Bronchial epithelial cell (primary cell): ENCODE measurements around the gene CLEC2D. TPM values are rescaled to one million over a fixed set of nuclear protein-coding genes. Genes with fewer than 3 reads are reported as not detected.
"Not testable (repeated sequence)": the region's sequence is repeated elsewhere in the genome, so short reads cannot be mapped to it uniquely, and the experiment has no call there.

Experiments used
- DNase-seq: peaks from one replicate; pipeline ENCODE4 v3.0.0-alpha.2; 2010; ENCODE audit warnings: low read depth
- FAIRE-seq: peaks from 2 replicates; lab custom pipeline; 2011; peaks lifted over from hg19 to GRCh38; lab: Jason Lieb, UNC
- H3K27me3 ChIP-seq: 2 replicates; pipeline ENCODE4 v1.5.1; 2011; ENCODE audit warnings: low read length; ENCODE audit not compliant: control insufficient read depth, insufficient read depth
- H3K36me3 ChIP-seq: 2 replicates; pipeline ENCODE4 v1.5.1; 2011; ENCODE audit warnings: low read length; ENCODE audit not compliant: control insufficient read depth, insufficient read depth
- H3K4me3 ChIP-seq: 2 replicates; pipeline ENCODE4 v1.5.1; 2011; ENCODE audit warnings: mild to moderate bottlenecking, low read depth, low read length, control low read depth
- total RNA-seq: library from RNA; depleted of rRNA; stranded (reverse); fragments of >200 nt; gene quantifications from 2 replicates; pipeline ENCODE4 v1.2.1, GENCODE V29; 2014
- TF ChIP-seq, protein P1 (sequence below): IDR thresholded peaks from 2 replicates; pipeline ENCODE4 v1.5.1; 2011; ENCODE audit warnings: mild to moderate bottlenecking, moderate library complexity, low read length, control low read depth, inconsistent platforms; ENCODE audit not compliant: insufficient read depth, severe bottlenecking

The CLEC2D gene
- total RNA-seq, 1 donor from 2014 or later, result 2.6 TPM

DNA sequence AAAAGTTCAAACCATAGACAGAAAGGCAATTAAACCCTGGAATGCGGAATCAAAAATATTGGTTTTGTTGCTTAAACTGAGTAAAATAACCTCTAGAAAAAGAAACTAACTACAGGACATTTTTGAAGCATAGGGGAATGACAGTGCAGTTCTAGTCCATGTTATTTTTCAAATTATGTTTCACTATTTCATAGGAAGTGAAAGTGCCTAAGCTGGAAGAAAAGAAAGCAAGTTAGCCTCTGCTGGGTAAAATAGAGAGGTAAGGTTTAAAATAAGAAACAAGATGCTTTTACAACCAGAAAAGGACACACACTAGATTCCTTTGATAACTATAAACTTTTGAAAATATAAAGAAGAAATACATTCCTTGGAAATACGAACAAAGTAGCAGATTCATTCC lies 62.3 kb downstream of the CLEC2D start:
- Histone ChIP-seq H3K4me3 (no peak overlapping the region), H3K27me3 (no peaks in the 10 kb centered on the region), H3K36me3 (no peaks in the 10 kb centered on the region)
- TF ChIP-seq, protein P1, sequence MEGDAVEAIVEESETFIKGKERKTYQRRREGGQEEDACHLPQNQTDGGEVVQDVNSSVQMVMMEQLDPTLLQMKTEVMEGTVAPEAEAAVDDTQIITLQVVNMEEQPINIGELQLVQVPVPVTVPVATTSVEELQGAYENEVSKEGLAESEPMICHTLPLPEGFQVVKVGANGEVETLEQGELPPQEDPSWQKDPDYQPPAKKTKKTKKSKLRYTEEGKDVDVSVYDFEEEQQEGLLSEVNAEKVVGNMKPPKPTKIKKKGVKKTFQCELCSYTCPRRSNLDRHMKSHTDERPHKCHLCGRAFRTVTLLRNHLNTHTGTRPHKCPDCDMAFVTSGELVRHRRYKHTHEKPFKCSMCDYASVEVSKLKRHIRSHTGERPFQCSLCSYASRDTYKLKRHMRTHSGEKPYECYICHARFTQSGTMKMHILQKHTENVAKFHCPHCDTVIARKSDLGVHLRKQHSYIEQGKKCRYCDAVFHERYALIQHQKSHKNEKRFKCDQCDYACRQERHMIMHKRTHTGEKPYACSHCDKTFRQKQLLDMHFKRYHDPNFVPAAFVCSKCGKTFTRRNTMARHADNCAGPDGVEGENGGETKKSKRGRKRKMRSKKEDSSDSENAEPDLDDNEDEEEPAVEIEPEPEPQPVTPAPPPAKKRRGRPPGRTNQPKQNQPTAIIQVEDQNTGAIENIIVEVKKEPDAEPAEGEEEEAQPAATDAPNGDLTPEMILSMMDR, result no peak
- FAIRE-seq (no peak), DNase-seq (no peak)

DNA sequence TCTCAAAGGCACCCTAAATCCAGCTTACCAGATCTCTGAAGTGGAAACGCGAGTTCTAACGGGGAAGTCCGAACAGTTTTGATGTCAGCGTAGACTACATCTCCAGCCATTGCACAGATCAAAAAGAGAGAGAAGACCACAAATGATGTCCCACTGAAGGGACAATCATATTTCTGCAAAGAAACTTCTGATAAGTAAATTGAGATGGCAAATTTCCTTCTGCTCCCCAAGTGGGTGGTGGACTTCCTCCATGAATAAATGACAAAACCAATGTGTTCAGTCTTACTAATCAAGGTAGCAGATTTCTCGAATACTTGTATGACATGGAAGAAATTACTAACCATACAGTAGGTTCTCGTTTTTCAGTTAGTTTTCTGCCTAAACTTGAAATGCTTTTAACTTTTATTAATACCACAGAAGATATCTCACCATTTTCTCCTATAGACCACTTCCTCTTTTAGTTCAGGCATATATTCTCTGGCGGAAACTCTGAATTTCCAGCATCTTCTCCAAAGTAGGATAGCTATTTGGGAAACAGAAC lies 63.5 kb downstream of the CLEC2D start, which contains the start of gene CLECL1:
Gene CLECL1 (minus strand): TSS at position 177 of the 541 bp plus-strand sequence.
- FAIRE-seq (no peak), DNase-seq (no peak)
- H3K4me3 ChIP-seq, result no peak within 1 kb of the TSS
- H3K36me3 ChIP-seq, result no peaks in the 10 kb centered on the region
- no peaks in the 10 kb centered on the region for H3K27me3 ChIP-seq
- TF ChIP-seq, protein P1, result no peak

DNA sequence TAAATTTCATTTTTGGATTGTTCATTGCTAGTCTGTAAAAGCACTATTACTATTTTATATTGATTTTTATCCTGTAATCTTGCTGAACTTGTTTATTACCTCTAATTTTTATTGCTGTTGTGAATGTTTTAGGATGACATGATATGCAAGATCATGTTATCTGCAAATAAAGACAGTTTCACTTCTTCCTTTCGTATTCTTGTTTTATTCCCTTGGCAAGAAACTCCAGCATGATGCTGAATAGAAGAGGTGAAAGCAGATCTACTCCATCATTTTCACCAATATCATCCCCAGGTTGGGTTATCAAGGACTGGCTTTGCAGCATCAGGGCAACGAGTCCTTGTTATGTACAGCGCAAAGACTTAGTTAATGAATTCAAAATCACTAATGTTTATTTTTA lies 66.1 kb downstream of the CLEC2D start:
- TF ChIP-seq, protein P1, result no peak
- Histone ChIP-seq H3K27me3 (no peaks in the 10 kb centered on the region), H3K36me3 (no peaks in the 10 kb centered on the region), H3K4me3 (no peak overlapping the region)
- FAIRE-seq, result no peak
- DNase-seq, result no peak

DNA sequence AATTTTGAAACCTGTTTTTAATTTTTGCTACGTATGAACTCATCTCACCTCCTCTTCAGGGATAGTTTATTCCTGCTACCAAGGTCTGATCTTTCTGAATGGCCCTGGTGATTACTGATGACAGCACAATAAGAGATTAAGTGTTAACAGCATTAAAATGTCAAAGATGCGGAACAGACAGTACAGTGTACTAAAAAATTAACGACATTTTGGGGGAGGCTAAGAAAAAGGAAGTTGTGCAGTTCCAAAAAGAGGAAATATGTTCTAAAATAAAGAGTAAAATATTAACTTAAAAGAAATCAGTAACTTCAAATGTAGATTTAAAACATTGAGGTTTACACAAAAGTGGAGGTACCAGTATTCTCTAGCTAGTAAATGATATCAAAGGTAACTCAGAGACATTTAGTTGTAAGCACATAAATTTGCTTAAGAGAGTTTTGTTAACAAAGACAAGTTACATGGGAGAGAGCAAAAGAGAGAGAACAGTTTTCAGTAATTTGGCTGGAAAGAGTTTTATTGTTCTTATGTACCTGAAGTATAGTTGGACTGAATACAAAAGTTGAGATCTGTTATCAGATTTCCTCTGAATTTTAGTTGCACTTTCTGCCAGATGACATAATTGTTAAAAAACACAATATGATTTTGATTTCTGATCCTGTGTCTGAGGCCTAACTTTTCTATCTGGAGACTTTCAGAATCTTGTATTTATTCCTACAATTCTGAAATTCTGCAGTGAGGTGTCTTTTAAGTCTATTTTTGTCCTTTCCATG lies 67.6 kb downstream of the CLEC2D start:
- H3K36me3 ChIP-seq, result no peaks in the 10 kb centered on the region
- TF ChIP-seq, protein P1, result no peak
- no peak overlapping the region for H3K4me3 ChIP-seq
- DNase-seq (no peak), FAIRE-seq (no peak)
- H3K27me3 ChIP-seq, result no peaks in the 10 kb centered on the region

DNA sequence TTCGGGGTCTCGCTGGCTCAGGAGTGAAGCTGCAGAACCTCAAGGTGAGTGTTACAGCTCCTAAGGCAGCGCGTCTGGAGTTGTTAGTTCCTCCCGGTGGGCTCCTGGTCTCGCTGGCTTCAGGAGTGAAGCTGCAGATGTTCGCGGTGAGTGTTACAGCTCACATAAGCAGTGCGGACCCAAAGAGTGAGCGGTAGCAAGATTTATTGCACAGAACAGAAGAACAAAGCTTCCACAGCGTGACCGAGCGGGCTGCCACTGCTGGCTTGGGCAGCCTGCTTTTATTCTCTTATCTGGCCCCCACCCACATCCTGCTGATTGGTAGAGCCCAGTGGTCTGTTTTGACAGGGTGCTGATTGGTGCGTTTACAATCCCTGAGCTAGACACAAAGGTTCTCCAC lies 69.4 kb downstream of the CLEC2D start:
- FAIRE-seq, H3K27me3 ChIP-seq, H3K4me3 ChIP-seq, DNase-seq, H3K36me3 ChIP-seq: not testable (repeated sequence)

DNA sequence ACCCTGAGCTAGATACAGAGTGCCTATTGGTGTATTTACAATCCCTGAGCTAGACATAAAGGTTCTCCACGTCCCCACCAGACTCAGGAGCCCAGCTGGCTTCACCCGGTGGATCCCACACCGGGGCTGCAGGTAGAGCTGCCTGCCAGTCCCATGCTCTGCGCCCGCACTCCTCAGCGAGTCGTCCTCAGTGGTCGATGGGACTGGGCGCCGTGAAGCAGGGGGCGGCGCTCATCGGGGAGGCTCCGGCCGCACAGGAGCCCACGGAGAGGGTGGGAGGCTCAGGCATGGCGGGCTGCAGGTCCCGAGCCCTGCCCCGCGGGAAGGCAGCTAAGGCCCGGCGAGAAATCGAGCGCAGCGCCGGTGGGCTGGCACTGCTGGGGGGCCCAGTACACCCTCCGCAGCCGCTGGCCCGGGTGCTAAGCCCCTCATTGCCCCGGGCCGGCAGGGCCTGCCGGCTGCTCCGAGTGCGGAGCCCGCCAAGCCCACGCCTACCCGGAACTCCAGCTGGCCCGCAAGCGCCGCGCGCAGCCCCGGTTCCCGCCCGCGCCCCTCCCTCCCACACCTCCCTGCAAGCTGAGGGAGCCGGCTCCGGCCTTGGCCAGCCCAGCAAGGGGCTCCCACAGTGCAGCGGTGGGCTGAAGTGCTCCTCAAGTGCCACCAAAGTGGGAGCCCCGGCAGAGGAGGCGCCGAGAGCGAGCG lies 70.0 kb downstream of the CLEC2D start:
- H3K4me3 ChIP-seq, result peak overlapping the region; percentile 27
- H3K27me3 ChIP-seq, H3K36me3 ChIP-seq, DNase-seq, FAIRE-seq: not testable (repeated sequence)
